Liver (tissue), 9 donors: ENCODE measurements around the gene SURF2. TPM values are rescaled to one million over a fixed set of nuclear protein-coding genes. Genes with fewer than 3 reads are reported as not detected.

Experiments used
- DNase-seq: peaks from one replicate; pipeline ENCODE4 v3.0.0-alpha.2; 2017; ENCODE audit warnings: low spot score
- H3K27ac ChIP-seq, 2 donors: one replicate each; pipeline ENCODE4 v1.7.0; 2013; ENCODE audit warnings: inconsistent platforms in 2 of 2, low read length in 2 of 2, control low read depth in 1 of 2, low read depth in 1 of 2, mild to moderate bottlenecking in 1 of 2
- H3K27me3 ChIP-seq, 4 donors: one replicate each; pipeline versions ENCODE4 v1.6.1 to v1.7.0; 2013; ENCODE audit warnings: low read length in 3 of 4, inconsistent platforms in 1 of 4, mild to moderate bottlenecking in 1 of 4, moderate library complexity in 1 of 4; ENCODE audit not compliant: control insufficient read depth in 4 of 4, insufficient read depth in 4 of 4
- H3K36me3 ChIP-seq, 4 donors: one replicate each; pipeline versions ENCODE4 v1.6.1 to v1.7.0; 2013; ENCODE audit warnings: low read length in 3 of 4, mild to moderate bottlenecking in 3 of 4, low read depth in 1 of 4, moderate library complexity in 1 of 4; ENCODE audit not compliant: control insufficient read depth in 4 of 4, insufficient read depth in 3 of 4
- H3K4me1 ChIP-seq, 4 donors: one replicate each; pipeline versions ENCODE4 v1.6.1 to v1.7.0; 2013; ENCODE audit warnings: low read length in 3 of 4, mild to moderate bottlenecking in 3 of 4, moderate library complexity in 1 of 4; ENCODE audit not compliant: control insufficient read depth in 4 of 4, insufficient read depth in 4 of 4
- H3K4me3 ChIP-seq, 3 donors: one replicate each; pipeline versions ENCODE4 v1.6.1 to v1.7.0; 2013; ENCODE audit warnings: low read length in 3 of 3, control low read depth in 1 of 3, low read depth in 1 of 3, mild to moderate bottlenecking in 1 of 3
- H3K9ac ChIP-seq, 2 donors: one replicate each; pipeline ENCODE4 v1.7.0; 2013; ENCODE audit warnings: low read length in 2 of 2, mild to moderate bottlenecking in 2 of 2, moderate library complexity in 2 of 2, control low read depth in 1 of 2, low read depth in 1 of 2
- H3K9me3 ChIP-seq, 4 donors: one replicate each; pipeline versions ENCODE4 v1.6.1 to v1.7.0; 2013; ENCODE audit warnings: low read length in 3 of 4; ENCODE audit not compliant: control insufficient read depth in 4 of 4
- ATF3 ChIP-seq: IDR thresholded peaks from 2 replicates; pipeline ENCODE4 v1.6.1; 2016; ENCODE audit warnings: antibody characterized with exemption
- CTCF ChIP-seq: fragments of 150-350 bp; IDR thresholded peaks from 2 replicates; pipeline ENCODE4 v1.5.1; 2017; ENCODE audit warnings: improper control_type of control experiment, low read depth, low read length; ENCODE audit not compliant: missing input control
- EGR1 ChIP-seq, 2 donors: IDR thresholded peaks; 2 replicates each; pipeline ENCODE4 v1.6.1; 2016 to 2018; ENCODE audit warnings: antibody characterized with exemption in 2 of 2, low read depth in 2 of 2
- FOXA1 ChIP-seq: IDR thresholded peaks from 2 replicates; pipeline ENCODE4 v1.6.1; 2016; ENCODE audit warnings: antibody characterized with exemption
- FOXA2 ChIP-seq: IDR thresholded peaks from 2 replicates; pipeline ENCODE4 v1.6.1; 2016; ENCODE audit warnings: antibody characterized with exemption
- GABPA ChIP-seq, 2 donors: IDR thresholded peaks in 1 of 2; conservative IDR thresholded peaks in 1 of 2; 2 replicates each; pipeline ENCODE4 v1.6.1; 2016; ENCODE audit warnings: antibody characterized with exemption in 2 of 2, mild to moderate bottlenecking in 1 of 2, moderate library complexity in 1 of 2
- HNF4A ChIP-seq, 2 donors: conservative IDR thresholded peaks; 2 replicates each; pipeline ENCODE4 v1.6.1; 2016; ENCODE audit warnings: antibody characterized with exemption in 2 of 2, mild to moderate bottlenecking in 2 of 2
- HNF4G ChIP-seq: IDR thresholded peaks from 2 replicates; pipeline ENCODE4 v1.6.1; 2016; ENCODE audit warnings: antibody characterized with exemption
- MAX ChIP-seq: IDR thresholded peaks from 2 replicates; pipeline ENCODE4 v1.6.1; 2016; ENCODE audit warnings: antibody characterized with exemption
- NR2F2 ChIP-seq: IDR thresholded peaks from 2 replicates; pipeline ENCODE4 v1.6.1; 2016; ENCODE audit warnings: antibody characterized with exemption
- RAD21 ChIP-seq, 2 donors: IDR thresholded peaks; 2 replicates each; pipeline ENCODE4 v1.6.1; 2016; ENCODE audit warnings: antibody characterized with exemption in 2 of 2, mild to moderate bottlenecking in 2 of 2
- REST ChIP-seq: IDR thresholded peaks from 2 replicates; pipeline ENCODE4 v1.6.1; 2016; ENCODE audit warnings: antibody characterized with exemption, mild to moderate bottlenecking
- RXRA ChIP-seq, 2 donors: IDR thresholded peaks; 2 replicates each; pipeline ENCODE4 v1.6.1; 2017 to 2018; ENCODE audit warnings: antibody characterized with exemption in 2 of 2, mild to moderate bottlenecking in 1 of 2
- SP1 ChIP-seq: IDR thresholded peaks from 2 replicates; pipeline ENCODE4 v1.6.1; 2018; ENCODE audit warnings: antibody characterized with exemption, mild to moderate bottlenecking
- TAF1 ChIP-seq: conservative IDR thresholded peaks from 2 replicates; pipeline ENCODE4 v1.6.1; 2016; ENCODE audit warnings: antibody characterized with exemption, mild to moderate bottlenecking
- YY1 ChIP-seq: IDR thresholded peaks from 2 replicates; pipeline ENCODE4 v1.6.1; 2016; ENCODE audit warnings: antibody characterized with exemption, mild to moderate bottlenecking
- ZBTB33 ChIP-seq: IDR thresholded peaks from 2 replicates; pipeline ENCODE4 v1.6.1; 2016; ENCODE audit warnings: antibody characterized with exemption
- WGBS: extraction: QIAGEN DNeasy Blood & Tissue Kit; methylation state at CpG from one replicate; pipeline ENCODE4 v1.1.7; 2013; 5-methylcytosine and 5-hydroxymethylcytosine counted together
- polyA plus RNA-seq, 2 donors: library from polyadenylated mRNA; stranded (reverse) in 1 of 2; unstranded in 1 of 2; fragments of 200-250 nt in 1 of 2; fragments of >200 nt in 1 of 2; fragmentation: Nextera tagmentation in 1 of 2; extraction: Ambion mirVana in 1 of 2; gene quantifications; one replicate each; pipeline versions ENCODE4 v1.2.1 to v1.2.3, GENCODE V29; 2013 to 2015
- total RNA-seq, 2 donors: library from RNA; depleted of rRNA; stranded (reverse); fragments of >200 nt; gene quantifications; one replicate each; pipeline ENCODE4 v1.2.3, GENCODE V29; 2014
- donor health status: healthy.
- donor health status: healthy.
- donor health status: healthy.
- donor health status: healthy.
- donor health status: healthy.

Gene SURF2
- total and polyA plus RNA-seq, 4 donors, result 6.0 to 15.8 (median 13.7) TPM

GRCh38 chr9:133352635-133353340, 3.6 kb upstream of the SURF2 start:
- Histone ChIP-seq H3K9me3 (no peaks in the 10 kb centered on the region), H3K9ac (no peak overlapping the region), H3K4me1 (peaks cover 9 to 40% (median 33%) of the 10 kb centered on the region in 4 donors), H3K27ac (no peak overlapping the region), H3K36me3 (peaks cover 6 to 41% (median 24%) of the 10 kb centered on the region in 4 donors), H3K27me3 (no peaks in the 10 kb centered on the region), H3K4me3 (no peak overlapping the region)
- WGBS, result 86% methylated on average over 8 of the region's 8 CpGs
- TF ChIP-seq TAF1, result no peak
- no peak for TF ChIP-seq NR2F2
- TF ChIP-seq ATF3, result no peak
- no peak for TF ChIP-seq ZBTB33
- no peak for TF ChIP-seq MAX
- TF ChIP-seq RAD21 (IDR thresholded peaks at IDR 0.05), result no peak
- TF ChIP-seq EGR1 (IDR thresholded peaks at IDR 0.05; ENCODE audit: low read depth in 2 of 2), result no peak
- no peak for TF ChIP-seq GABPA (IDR thresholded peaks at IDR 0.05 in 1 of 2, conservative IDR thresholded peaks at IDR 0.05 in 1 of 2)
- no peak for TF ChIP-seq FOXA1
- TF ChIP-seq CTCF, result no peak
- no peak for TF ChIP-seq HNF4G
- no peak for TF ChIP-seq RXRA (IDR thresholded peaks at IDR 0.05)
- no peak for TF ChIP-seq YY1
- no peak for DNase-seq

GRCh38 chr9:133353548-133353947, 2.8 kb upstream of the SURF2 start:
- H3K36me3 ChIP-seq, result peaks cover 6 to 41% (median 24%) of the 10 kb centered on the region in 4 donors
- peaks cover 9 to 42% (median 33%) of the 10 kb centered on the region in 4 donors for H3K4me1 ChIP-seq
- H3K9ac ChIP-seq, result no peak overlapping the region
- TF ChIP-seq NR2F2 (no peak), EGR1 (IDR thresholded peaks at IDR 0.05; ENCODE audit: low read depth in 2 of 2) (no peak), MAX (no peak), SP1 (no peak), FOXA1 (no peak), YY1 (no peak), FOXA2 (no peak), HNF4A (conservative IDR thresholded peaks at IDR 0.05) (no peak), REST (no peak), ZBTB33 (no peak), HNF4G (no peak)
- WGBS, result 89% methylated on average over 5 of the region's 5 CpGs
- H3K27ac ChIP-seq, result no peak overlapping the region
- H3K9me3 ChIP-seq, result no peaks in the 10 kb centered on the region
- no peak overlapping the region for H3K4me3 ChIP-seq
- DNase-seq, result no peak
- no peaks in the 10 kb centered on the region for H3K27me3 ChIP-seq
